ENCODE results near the gene NELL1. TPM values are rescaled to one million over a fixed set of nuclear protein-coding genes. Genes with fewer than 3 reads are reported as not detected.

NELL1 gene
- total RNA-seq, 2 donors from 2014 or later = not detected

- Mint-ChIP-seq H3K27ac (no peak overlapping the region), H3K27me3 (ENCODE audit: low read depth) (no peaks in the 10 kb centered on the region), H3K36me3 (ENCODE audit: insufficient read depth in 2 of 2) (no peaks in the 10 kb centered on the region), H3K4me3 (no peak overlapping the region), H3K9me3 (peaks cover 1 to 3% of the 10 kb centered on the region in 2 donors), H3K4me1 (ENCODE audit: low read depth) (no peaks in the 10 kb centered on the region)
- DNase-seq (no peak), ATAC-seq (replicated peaks in 1 of 2) (no peak)
These were observed 400.5 kb downstream of the NELL1 start for GRCh38 chr11:21069909-21070308.

DNA sequence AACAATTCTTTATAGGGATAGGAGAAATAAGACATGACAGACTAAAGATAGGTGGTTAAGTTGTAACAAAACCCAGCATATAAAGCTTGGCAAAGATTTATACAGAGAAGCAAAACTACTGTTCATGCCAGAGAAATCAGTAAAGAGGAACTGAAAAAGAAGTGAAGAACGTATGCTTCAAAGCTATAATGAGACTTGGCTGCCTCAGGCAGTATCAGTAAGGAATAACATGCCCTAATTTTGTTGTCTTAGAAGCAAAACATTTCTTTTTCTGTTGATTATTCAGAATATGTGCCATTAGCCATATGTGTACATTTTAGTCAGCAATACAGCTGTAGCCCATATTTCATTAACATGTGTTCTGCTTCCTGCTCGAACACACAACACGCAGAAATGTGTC lies 403.2 kb downstream of the NELL1 start:
- H3K9me3 Mint-ChIP-seq = peaks cover 2 to 5% of the 10 kb centered on the region in 2 donors

GRCh38 chr11:21082853-21083252 lies 413.5 kb downstream of the NELL1 start:
- no peaks in the 10 kb centered on the region for H3K4me1 Mint-ChIP-seq (ENCODE audit: low read depth)
- H3K27me3 Mint-ChIP-seq (ENCODE audit: low read depth) = no peaks in the 10 kb centered on the region
- DNase-seq = no peak
- no peak overlapping the region for H3K4me3 Mint-ChIP-seq
- H3K36me3 Mint-ChIP-seq (ENCODE audit: insufficient read depth in 2 of 2) = no peaks in the 10 kb centered on the region
- no peak for ATAC-seq (replicated peaks in 1 of 2)
- no peak overlapping the region for H3K27ac Mint-ChIP-seq
- H3K9me3 Mint-ChIP-seq = peaks cover 2% of the 10 kb centered on the region in 2 donors

More for the DNA sequence above, 403.2 kb downstream of the NELL1 start:
- no peak overlapping the region for H3K27ac Mint-ChIP-seq
- ATAC-seq (replicated peaks in 1 of 2) = no peak
- H3K27me3 Mint-ChIP-seq (ENCODE audit: low read depth) = no peaks in the 10 kb centered on the region
- DNase-seq = no peak
- H3K4me1 Mint-ChIP-seq (ENCODE audit: low read depth) = no peaks in the 10 kb centered on the region
- H3K4me3 Mint-ChIP-seq = no peak overlapping the region
- no peaks in the 10 kb centered on the region for H3K36me3 Mint-ChIP-seq (ENCODE audit: insufficient read depth in 2 of 2)

GRCh38 chr11:21088930-21089329 lies 419.5 kb downstream of the NELL1 start:
- DNase-seq (no peak), ATAC-seq (replicated peaks in 1 of 2) (no peak)
- Mint-ChIP-seq H3K9me3 (peaks cover 6 to 9% of the 10 kb centered on the region in 2 donors), H3K4me1 (ENCODE audit: low read depth) (no peaks in the 10 kb centered on the region), H3K4me3 (no peak overlapping the region), H3K36me3 (ENCODE audit: insufficient read depth in 2 of 2) (no peaks in the 10 kb centered on the region), H3K27me3 (ENCODE audit: low read depth) (no peaks in the 10 kb centered on the region), H3K27ac (no peak overlapping the region)

- DNase-seq (no peak), ATAC-seq (replicated peaks in 1 of 2) (no peak)
- Mint-ChIP-seq H3K9me3 (peaks cover 2% of the 10 kb centered on the region in 2 donors), H3K36me3 (ENCODE audit: insufficient read depth in 2 of 2) (no peaks in the 10 kb centered on the region), H3K4me3 (no peak overlapping the region), H3K4me1 (ENCODE audit: low read depth) (no peaks in the 10 kb centered on the region), H3K27me3 (ENCODE audit: low read depth) (no peaks in the 10 kb centered on the region), H3K27ac (no peak overlapping the region)
These were observed 435.3 kb downstream of the NELL1 start for GRCh38 chr11:21104641-21105040.

- H3K27ac Mint-ChIP-seq = no peak overlapping the region
- no peak for DNase-seq
- H3K36me3 Mint-ChIP-seq (ENCODE audit: insufficient read depth in 2 of 2) = no peaks in the 10 kb centered on the region
- no peaks in the 10 kb centered on the region for H3K27me3 Mint-ChIP-seq (ENCODE audit: low read depth)
- no peak for ATAC-seq (replicated peaks in 1 of 2)
- no peak overlapping the region for H3K4me3 Mint-ChIP-seq
- no peaks in the 10 kb centered on the region for H3K4me1 Mint-ChIP-seq (ENCODE audit: low read depth)
- peaks cover 2% of the 10 kb centered on the region in 2 donors for H3K9me3 Mint-ChIP-seq
These were observed 436.0 kb downstream of the NELL1 start for GRCh38 chr11:21105196-21105917.

- DNase-seq = no peak
- Mint-ChIP-seq H3K4me1 (ENCODE audit: low read depth) (no peaks in the 10 kb centered on the region), H3K36me3 (ENCODE audit: insufficient read depth in 2 of 2) (no peaks in the 10 kb centered on the region), H3K27ac (no peak overlapping the region), H3K9me3 (peaks cover 8% of the 10 kb centered on the region in 2 donors), H3K4me3 (no peak overlapping the region), H3K27me3 (ENCODE audit: low read depth) (no peaks in the 10 kb centered on the region)
- ATAC-seq (replicated peaks in 1 of 2) = no peak
These were observed 440.0 kb downstream of the NELL1 start for GRCh38 chr11:21109341-21109740.

DNA sequence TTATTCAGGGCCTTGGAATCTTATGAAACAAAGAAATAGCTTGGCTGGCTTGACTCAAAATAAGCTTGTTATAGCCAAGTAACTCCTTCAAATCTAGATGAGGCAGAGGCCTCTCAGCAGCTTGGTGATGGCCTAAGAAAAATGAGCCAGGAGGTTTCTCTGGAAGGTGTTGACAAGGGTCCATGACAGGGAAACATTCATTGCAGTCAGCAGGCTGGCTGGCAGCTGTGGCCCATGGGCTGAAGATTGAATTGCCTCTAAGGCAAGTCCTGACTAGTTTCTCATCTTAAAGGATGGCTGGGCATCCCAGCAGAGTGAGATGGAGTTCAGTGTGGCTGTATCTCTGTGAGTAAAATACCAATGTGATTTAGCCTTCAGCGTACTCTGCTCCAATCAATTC lies 441.0 kb downstream of the NELL1 start:
- Mint-ChIP-seq H3K9me3 (peaks cover 8% of the 10 kb centered on the region in 2 donors), H3K27me3 (ENCODE audit: low read depth) (no peaks in the 10 kb centered on the region), H3K4me3 (no peak overlapping the region), H3K27ac (no peak overlapping the region), H3K36me3 (ENCODE audit: insufficient read depth in 2 of 2) (no peaks in the 10 kb centered on the region), H3K4me1 (ENCODE audit: low read depth) (no peaks in the 10 kb centered on the region)
- DNase-seq = no peak
- no peak for ATAC-seq (replicated peaks in 1 of 2)

GRCh38 chr11:21113876-21114275 lies 444.5 kb downstream of the NELL1 start:
- Mint-ChIP-seq H3K27me3 (ENCODE audit: low read depth) (no peaks in the 10 kb centered on the region), H3K4me1 (ENCODE audit: low read depth) (no peaks in the 10 kb centered on the region)
- no peak for ATAC-seq (replicated peaks in 1 of 2)

GRCh38 chr11:21116009-21116408 lies 446.6 kb downstream of the NELL1 start:
- no peaks in the 10 kb centered on the region for H3K4me1 Mint-ChIP-seq (ENCODE audit: low read depth)
- ATAC-seq (replicated peaks in 1 of 2) = no peak
- no peaks in the 10 kb centered on the region for H3K27me3 Mint-ChIP-seq (ENCODE audit: low read depth)
- H3K36me3 Mint-ChIP-seq (ENCODE audit: insufficient read depth in 2 of 2) = no peaks in the 10 kb centered on the region
- no peak overlapping the region for H3K4me3 Mint-ChIP-seq
- no peak for DNase-seq
- H3K27ac Mint-ChIP-seq = no peak overlapping the region
- H3K9me3 Mint-ChIP-seq = peaks cover 6 to 10% of the 10 kb centered on the region in 2 donors

More at GRCh38 chr11:21113876-21114275, 444.5 kb downstream of the NELL1 start:
- H3K4me3 Mint-ChIP-seq = no peak overlapping the region
- no peak overlapping the region for H3K27ac Mint-ChIP-seq
- no peak for DNase-seq
- no peaks in the 10 kb centered on the region for H3K36me3 Mint-ChIP-seq (ENCODE audit: insufficient read depth in 2 of 2)
- H3K9me3 Mint-ChIP-seq = peaks cover 8 to 13% of the 10 kb centered on the region in 2 donors

GRCh38 chr11:21119411-21119810 lies 450.0 kb downstream of the NELL1 start:
- no peaks in the 10 kb centered on the region for H3K27me3 Mint-ChIP-seq (ENCODE audit: low read depth)
- H3K36me3 Mint-ChIP-seq (ENCODE audit: insufficient read depth in 2 of 2) = no peaks in the 10 kb centered on the region
- H3K27ac Mint-ChIP-seq = no peak overlapping the region
- peaks cover 1 to 5% of the 10 kb centered on the region in 2 donors for H3K9me3 Mint-ChIP-seq
- ATAC-seq (replicated peaks in 1 of 2) (no peak), DNase-seq (no peak)
- no peak overlapping the region for H3K4me3 Mint-ChIP-seq
- no peaks in the 10 kb centered on the region for H3K4me1 Mint-ChIP-seq (ENCODE audit: low read depth)

GRCh38 chr11:21121991-21122390 lies 452.6 kb downstream of the NELL1 start:
- no peak for ATAC-seq (replicated peaks in 1 of 2)
- no peak overlapping the region for H3K27ac Mint-ChIP-seq
- DNase-seq = no peak

DNA sequence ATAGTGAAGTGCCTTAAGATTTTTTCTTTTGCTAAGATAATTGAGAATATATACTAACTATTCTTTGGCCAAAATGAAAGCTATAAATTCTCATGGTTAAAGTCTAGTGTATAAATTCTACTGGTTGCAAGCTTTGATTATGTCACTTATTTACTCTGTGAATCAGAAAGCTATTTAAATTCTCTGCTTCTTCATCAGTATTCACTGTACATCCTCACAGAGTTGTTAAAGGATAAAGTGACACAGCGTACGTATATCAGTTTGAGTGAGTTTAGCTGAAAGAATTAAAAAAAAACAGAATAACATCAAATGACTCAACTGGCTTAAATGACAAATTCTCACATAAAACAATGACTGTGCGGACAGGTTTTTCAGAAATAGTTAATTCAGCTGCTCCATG lies 453.1 kb downstream of the NELL1 start:
- Mint-ChIP-seq H3K27me3 (ENCODE audit: low read depth) (no peaks in the 10 kb centered on the region), H3K27ac (no peak overlapping the region), H3K4me3 (no peak overlapping the region), H3K4me1 (ENCODE audit: low read depth) (no peaks in the 10 kb centered on the region), H3K9me3 (peaks cover 0 to 1% of the 10 kb centered on the region in 2 donors), H3K36me3 (ENCODE audit: insufficient read depth in 2 of 2) (no peaks in the 10 kb centered on the region)
- no peak for ATAC-seq (replicated peaks in 1 of 2)
- no peak for DNase-seq

More at GRCh38 chr11:21121991-21122390, 452.6 kb downstream of the NELL1 start:
- Mint-ChIP-seq H3K4me1 (ENCODE audit: low read depth) (no peaks in the 10 kb centered on the region), H3K27me3 (ENCODE audit: low read depth) (no peaks in the 10 kb centered on the region), H3K36me3 (ENCODE audit: insufficient read depth in 2 of 2) (no peaks in the 10 kb centered on the region), H3K9me3 (peaks cover 0 to under 1% of the 10 kb centered on the region in 2 donors), H3K4me3 (no peak overlapping the region)

DNA sequence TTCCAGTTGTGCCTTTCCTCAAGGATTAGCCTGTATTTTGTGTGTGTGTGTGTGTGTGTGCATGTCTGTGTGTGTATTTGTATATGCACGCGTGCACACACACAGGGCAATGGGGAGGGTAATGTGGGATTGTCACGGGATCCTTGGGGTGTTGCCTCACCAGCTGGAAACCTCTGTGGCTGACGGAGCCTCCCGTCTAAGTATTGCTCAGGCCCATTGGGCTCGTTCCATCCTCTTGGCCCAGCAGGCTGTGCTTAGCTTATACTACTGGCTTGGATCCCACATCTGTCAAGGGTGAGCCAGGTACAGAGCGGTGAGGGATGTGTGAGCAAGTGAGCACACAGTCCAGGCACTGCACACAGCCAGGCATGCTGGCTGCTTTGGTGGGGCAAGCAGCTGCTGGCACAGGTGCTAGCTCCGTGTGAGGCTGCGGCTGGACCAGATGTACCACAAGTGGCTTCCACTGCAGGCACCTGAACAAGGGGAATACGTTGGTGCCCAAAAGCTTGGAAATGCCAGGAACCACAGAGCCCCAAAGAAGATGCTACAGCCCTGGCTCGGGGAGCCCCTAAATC lies 462.8 kb downstream of the NELL1 start:
- Mint-ChIP-seq H3K36me3 (ENCODE audit: insufficient read depth in 2 of 2) (no peaks in the 10 kb centered on the region), H3K4me3 (no peak overlapping the region), H3K27me3 (ENCODE audit: low read depth) (no peaks in the 10 kb centered on the region), H3K4me1 (ENCODE audit: low read depth) (no peaks in the 10 kb centered on the region), H3K9me3 (peaks cover 6 to 16% of the 10 kb centered on the region in 2 donors), H3K27ac (no peak overlapping the region)
- ATAC-seq (replicated peaks in 1 of 2) = no peak
- DNase-seq = no peak

Data from activated T-cell treated with anti-CD3 and anti-CD28 coated beads, Interleukin-2, amount 50 U/mL, for 72 hours (primary cell).